ENCODE results near the gene GMPPA.

The GMPPA gene

DNA sequence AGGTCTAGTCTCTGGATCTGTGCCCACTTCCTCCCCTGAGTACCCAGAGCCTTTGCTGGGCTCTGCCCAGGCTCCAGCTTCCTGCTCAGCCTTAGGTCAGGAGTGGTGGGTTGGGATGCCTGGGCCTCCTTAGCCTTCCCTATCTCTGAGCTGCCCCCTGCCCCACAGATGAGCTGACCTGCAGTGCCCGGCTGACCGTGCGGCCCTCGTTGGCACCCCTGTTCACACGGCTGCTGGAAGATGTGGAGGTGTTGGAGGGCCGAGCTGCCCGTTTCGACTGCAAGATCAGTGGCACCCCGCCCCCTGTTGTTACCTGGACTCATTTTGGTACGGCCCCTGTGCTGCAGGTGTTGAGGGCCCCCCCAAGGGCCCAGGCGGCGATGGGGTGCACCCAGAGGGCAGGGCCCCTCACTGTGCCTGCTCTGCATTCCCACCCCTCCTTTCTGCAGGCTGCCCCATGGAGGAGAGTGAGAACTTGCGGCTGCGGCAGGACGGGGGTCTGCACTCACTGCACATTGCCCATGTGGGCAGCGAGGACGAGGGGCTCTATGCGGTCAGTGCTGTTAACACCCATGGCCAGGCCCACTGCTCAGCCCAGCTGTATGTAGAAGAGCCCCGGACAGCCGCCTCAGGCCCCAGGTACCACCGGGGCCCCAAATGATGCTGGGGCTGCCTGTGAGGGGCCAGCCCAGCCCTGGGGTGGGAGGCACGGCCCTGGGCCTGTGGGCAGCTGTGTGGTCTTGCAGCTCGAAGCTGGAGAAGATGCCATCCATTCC lies 30.1 kb upstream of the GMPPA start:
- no peak for DNase-seq

DNA sequence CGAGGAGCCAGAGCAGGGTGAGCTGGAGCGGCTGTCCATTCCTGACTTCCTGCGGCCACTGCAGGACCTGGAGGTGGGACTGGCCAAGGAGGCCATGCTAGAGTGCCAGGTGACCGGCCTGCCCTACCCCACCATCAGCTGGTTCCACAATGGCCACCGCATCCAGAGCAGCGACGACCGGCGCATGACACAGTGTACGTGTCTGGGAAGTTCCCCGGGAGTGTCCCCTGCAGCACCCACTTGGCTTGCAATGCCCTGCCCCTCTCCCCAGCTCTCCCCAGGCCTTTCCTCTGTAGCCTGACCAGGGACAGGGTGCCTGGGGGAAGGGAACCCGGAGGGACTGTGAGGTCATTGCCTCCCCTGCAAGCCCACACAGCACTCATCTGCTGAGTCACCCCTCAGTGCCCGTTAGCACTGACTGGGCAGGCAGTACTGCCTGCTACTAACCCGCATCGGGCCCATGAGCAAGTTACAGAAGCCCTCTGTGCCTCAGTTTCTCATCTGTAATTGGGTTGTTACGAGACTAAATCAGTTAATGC lies 29.4 kb upstream of the GMPPA start:
- DNase-seq = no peak

DNA sequence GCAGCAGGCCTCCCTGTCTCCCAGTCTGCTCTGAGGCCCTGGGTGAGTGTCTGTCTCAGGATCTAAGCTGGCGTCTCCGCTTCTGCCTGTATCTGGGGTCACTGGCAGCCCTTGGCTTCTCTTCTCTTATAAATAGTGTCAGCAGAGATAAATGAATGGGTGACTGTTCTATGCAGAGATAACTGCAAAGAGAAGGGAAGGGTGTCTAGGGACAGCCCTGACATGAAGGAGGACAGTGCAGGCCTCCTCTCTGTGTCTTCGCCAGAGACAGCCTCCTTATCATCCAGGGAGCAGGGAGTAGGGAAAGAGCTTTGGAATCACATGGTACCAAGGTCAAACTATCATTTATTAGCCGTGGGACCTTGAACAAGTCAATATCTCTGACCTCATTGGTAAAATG lies 28.3 kb upstream of the GMPPA start:
- no peak for DNase-seq

DNA sequence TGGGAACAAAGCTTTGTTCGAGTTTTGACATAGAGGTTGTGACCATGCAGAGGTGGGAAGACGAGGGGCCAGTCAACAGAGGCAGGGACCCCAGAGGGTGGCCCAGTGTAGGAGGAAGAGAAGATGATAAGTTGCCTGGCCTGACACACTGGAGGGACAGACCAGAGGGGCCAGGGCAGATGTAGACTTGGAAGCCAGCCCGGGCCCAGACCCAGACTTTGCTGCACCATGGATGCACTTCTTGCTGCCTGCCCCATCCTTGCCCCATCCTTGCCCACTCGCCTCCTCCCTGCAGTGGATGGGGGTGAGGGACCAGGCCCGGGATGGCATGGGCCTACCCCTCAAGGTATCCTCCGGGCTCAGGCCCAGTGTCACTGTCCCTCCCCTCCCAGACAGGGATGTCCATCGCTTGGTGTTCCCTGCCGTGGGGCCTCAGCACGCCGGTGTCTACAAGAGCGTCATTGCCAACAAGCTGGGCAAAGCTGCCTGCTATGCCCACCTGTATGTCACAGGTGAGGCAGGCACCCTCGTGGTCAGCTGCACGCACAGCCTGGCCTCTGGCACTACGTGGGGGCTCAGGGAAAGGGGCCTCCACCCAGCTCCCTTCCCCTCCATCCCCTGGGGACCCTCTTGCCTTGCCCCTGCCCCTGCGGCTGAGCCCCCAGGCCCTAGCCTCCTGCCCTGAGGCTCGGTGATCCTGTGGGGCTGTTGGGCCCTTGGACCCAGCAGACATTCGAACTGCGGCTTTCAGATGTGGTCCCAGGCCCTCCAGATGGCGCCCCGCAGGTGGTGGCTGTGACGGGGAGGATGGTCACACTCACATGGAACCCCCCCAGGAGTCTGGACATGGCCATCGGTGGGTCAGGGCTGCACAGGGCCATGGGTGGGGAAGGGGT lies 27.0 kb upstream of the GMPPA start:
- no peak for DNase-seq

DNA sequence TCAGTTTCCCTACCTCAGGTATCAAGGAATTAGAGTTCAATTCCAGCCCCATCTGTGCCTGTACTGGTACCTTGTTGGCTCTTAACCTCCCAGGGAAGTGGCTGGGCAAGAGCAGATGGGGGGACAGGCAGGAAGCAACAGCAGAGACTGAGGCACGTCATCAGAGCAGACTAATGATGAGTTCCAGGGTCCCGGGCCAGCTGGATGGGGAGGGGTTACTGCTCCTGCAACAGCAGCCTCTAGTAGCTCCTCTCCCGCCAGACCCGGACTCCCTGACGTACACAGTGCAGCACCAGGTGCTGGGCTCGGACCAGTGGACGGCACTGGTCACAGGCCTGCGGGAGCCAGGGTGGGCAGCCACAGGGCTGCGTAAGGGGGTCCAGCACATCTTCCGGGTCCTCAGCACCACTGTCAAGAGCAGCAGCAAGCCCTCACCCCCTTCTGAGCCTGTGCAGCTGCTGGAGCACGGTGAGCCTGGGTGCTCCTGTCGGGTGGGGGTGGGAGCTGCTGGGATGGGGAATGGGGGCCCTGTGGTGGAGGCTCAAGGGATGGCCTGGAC lies 26.0 kb upstream of the GMPPA start:
- no peak for DNase-seq

DNA sequence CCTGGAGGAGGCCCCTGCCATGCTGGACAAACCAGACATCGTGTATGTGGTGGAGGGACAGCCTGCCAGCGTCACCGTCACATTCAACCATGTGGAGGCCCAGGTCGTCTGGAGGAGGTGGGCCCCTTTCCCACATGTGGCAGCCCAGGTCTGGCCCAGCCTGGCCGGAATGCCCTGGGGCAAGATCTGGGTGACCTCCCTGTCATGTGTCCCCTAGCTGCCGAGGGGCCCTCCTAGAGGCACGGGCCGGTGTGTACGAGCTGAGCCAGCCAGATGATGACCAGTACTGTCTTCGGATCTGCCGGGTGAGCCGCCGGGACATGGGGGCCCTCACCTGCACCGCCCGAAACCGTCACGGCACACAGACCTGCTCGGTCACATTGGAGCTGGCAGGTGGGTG lies 25.2 kb upstream of the GMPPA start:
- no peak for DNase-seq

DNA sequence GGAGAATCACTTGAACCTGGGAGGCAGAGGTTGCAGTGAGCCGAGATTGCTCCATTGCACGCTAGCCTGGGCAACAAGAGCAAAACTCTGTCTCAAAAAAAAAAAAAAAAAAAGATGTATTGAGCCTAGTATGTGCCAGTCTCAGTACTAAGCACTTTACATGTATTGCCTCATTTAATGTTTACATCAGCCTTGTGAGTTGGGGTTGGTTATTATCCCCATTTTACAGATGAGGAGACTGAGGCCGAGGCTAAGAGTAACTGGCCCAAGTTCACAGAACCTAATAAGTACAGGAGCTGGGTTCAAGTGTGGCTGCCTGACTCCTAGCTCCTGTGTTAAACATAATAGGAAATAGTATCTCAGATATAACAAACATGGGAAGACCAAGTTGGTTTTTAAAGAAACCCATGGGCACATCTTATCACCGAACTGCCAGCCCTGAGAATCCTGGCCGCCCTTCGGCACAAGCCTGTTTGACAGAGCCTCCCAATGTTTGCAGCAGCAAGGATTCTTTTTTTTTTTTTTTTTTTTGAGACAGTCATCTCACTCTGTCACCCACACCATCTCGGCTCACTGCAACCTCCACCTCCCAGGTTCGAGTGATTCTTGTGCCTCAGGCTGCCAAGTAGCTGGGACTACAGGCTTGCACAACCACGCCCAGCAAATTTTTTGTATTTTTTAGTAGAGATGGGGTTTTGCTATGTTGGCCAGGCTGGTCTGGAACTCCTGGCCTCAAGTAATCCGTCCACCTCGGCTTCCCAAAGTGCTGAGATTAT lies 24.2 kb upstream of the GMPPA start:
- DNase-seq = no peak

DNA sequence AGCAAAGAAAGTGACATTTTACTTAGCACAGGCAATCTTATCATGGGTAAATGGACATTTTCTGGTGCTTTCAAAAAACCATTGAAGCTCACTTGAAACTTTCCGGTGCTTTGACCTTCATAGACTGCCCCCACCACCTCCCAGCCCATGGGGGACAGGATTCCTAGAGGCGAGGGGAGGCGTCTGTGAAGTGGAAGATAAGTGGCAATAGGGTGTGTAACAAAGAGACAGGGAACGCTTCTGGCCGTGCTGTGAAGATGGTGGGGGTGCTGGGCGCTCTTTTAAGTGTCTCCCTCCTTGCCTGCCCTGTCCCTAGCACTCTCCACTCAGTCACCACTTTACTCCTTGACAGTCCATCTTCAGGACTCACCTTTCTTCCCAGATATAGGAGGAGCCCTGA lies 23.4 kb upstream of the GMPPA start:
- DNase-seq = no peak

DNA sequence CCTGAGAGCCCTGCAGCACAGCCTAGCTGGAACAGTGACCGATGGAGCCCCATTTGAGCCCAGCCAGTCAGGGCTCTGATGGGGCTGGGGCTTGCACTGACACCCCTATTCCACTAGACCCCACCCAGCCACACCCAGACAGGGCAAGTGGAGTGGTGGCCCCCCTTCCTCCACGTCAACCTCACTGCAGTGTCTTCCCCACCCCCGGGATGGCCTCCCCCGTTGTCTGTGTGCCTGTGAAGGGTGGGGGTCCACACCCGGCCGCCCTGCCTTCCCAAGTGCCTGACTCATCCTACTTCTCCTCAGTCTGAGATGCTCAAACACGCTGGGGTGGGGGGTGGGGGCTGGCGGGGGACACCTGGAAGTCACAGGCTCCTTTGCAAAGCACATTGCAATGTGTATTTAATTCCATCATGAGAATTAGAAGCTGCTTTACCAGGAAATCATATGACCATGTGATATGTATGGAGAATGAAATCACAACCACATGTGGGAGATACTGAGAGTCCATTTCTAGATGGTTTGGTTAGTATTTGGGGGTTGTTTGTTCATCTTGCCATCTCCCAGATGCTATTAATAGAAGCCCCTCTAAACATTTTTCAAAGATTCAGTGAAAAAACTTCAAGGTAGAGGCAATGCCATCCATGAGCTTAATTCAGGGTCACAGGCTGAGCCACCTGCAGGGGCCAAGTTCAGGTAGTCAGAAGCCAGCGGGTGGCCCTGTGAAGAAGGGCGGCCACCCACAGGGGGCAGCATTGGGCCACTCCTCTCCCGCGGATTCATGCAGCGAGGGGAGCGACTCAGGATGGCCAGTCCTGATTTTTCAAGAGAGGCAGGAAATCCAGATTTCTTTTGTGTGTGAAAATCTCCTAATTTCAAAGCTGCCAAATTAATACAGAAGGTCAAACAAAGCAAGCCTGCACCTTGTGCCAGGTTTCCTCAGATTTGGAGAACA lies 22.7 kb upstream of the GMPPA start:
- no peak for DNase-seq

DNA sequence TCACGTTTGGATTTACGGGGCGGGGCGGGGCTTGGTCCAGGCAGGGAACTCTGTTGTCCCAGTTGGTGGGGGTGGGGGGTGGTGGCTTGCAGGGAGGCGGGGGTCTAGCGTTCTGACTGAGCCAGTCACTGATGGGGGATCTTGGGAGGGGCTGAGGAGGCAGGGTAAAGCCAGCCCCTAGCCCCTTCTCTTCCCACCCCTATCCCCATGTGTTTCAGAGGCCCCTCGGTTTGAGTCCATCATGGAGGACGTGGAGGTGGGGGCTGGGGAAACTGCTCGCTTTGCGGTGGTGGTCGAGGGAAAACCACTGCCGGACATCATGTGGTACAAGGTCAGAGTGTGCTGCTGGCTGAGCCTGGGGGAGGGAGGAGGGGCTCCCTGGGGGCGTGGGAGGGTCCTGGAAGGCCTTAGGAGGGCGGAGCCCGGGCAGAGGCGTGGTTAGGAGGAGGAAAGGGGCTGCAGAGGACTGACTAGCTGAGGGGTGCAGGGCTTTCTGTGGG lies 22.0 kb upstream of the GMPPA start:
- no peak for DNase-seq

DNA sequence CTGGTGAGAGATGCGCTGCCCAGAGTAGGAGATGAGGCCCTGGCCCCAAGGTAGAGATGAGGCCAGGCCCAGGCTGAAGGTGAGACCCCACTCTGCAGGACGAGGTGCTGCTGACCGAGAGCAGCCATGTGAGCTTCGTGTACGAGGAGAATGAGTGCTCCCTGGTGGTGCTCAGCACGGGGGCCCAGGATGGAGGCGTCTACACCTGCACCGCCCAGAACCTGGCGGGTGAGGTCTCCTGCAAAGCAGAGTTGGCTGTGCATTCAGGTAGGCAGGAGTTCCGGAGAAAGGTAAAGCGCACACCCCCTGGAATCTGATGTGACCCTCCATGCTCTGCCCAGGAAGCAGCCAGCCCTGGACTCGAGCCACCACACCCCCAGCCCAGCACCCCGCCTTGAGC lies 21.5 kb upstream of the GMPPA start:
- no peak for DNase-seq

DNA sequence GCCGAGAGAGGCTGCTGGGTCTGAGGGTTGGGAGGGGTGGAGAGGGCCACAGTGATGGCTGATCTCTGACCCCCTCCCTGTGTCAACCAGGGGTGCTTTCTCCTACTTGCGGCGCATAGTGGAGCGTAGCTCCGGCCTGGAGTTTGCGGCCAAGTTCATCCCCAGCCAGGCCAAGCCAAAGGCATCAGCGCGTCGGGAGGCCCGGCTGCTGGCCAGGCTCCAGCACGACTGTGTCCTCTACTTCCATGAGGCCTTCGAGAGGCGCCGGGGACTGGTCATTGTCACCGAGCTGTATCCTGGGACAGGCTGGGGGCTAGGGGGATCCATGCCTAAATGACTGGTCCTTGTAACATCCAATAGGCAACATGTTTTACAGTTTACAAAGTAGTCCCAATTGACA lies 20.9 kb upstream of the GMPPA start:
- DNase-seq = no peak

DNA sequence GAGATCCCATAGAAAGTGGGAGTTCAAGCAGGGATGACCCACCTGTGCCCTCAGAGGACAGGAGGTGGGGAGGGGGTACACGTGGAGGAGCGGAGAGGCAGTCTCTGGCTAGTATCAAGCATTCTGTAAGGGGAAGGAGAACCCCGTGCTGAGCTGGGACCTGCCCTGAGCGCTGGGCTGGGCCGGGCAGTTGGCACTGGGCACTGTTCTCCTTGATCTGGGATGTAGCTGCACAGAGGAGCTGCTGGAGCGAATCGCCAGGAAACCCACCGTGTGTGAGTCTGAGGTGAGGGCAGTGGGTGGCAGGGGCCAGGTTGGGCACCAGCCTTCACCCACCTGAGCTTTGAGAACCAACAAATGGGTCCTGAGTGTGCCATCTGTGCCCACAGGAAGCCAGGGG lies 19.8 kb upstream of the GMPPA start:
- DNase-seq = no peak

DNA sequence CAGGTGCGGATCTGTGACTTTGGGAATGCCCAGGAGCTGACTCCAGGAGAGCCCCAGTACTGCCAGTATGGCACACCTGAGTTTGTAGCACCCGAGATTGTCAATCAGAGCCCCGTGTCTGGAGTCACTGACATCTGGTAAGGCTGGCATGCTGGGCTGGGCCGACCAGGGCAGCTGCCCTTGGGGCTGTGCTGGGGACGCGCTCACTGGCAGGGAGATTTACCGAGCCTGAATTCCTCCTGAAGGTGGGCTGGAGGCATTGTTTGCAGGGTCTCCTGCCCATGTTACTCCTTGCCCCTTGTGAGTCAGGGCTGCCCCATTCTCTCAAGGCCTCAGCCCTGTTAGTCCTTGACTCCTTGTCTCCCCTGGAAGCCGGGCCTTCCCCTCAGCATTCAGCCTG lies 18.7 kb upstream of the GMPPA start:
- no peak for DNase-seq

DNA sequence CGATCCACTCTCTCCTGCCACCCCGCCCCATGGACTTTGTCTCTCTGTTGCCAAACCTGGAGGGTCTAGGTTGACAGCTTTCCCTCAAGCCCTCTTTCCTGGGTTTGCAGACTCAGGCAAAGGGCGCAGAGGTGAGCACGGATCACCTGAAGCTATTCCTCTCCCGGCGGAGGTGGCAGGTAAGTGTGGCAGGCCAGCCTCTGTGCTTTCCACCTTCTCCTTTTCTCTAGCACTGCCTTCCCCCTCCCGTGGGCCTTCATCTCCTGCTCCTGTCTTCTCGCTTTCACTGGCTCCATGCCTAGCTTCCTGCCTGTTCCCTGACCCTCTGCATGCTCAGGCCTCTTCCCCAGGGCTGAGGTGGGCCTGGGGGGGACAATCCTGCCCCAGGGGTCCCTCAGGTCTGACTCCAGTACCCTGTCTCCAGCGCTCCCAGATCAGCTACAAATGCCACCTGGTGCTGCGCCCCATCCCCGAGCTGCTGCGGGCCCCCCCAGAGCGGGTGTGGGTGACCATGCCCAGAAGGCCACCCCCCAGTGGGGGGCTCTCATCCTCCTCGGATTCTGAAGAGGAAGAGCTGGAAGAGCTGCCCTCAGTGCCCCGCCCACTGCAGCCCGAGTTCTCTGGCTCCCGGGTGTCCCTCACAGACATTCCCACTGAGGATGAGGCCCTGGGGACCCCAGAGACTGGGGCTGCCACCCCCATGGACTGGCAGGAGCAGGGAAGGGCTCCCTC lies 15.9 kb upstream of the GMPPA start:
- no peak for DNase-seq

DNA sequence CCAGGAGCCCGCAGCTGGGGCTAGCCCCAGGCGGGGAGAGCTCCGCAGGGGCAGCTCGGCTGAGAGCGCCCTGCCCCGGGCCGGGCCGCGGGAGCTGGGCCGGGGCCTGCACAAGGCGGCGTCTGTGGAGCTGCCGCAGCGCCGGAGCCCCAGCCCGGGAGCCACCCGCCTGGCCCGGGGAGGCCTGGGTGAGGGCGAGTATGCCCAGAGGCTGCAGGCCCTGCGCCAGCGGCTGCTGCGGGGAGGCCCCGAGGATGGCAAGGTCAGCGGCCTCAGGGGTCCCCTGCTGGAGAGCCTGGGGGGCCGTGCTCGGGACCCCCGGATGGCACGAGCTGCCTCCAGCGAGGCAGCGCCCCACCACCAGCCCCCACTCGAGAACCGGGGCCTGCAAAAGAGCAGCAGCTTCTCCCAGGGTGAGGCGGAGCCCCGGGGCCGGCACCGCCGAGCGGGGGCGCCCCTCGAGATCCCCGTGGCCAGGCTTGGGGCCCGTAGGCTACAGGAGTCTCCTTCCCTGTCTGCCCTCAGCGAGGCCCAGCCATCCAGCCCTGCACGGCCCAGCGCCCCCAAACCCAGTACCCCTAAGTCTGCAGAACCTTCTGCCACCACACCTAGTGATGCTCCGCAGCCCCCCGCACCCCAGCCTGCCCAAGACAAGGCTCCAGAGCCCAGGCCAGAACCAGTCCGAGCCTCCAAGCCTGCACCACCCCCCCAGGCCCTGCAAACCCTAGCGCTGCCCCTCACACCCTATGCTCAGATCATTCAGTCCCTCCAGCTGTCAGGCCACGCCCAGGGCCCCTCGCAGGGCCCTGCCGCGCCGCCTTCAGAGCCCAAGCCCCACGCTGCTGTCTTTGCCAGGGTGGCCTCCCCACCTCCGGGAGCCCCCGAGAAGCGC lies 15.0 kb upstream of the GMPPA start:
- DNase-seq = no peak

DNA sequence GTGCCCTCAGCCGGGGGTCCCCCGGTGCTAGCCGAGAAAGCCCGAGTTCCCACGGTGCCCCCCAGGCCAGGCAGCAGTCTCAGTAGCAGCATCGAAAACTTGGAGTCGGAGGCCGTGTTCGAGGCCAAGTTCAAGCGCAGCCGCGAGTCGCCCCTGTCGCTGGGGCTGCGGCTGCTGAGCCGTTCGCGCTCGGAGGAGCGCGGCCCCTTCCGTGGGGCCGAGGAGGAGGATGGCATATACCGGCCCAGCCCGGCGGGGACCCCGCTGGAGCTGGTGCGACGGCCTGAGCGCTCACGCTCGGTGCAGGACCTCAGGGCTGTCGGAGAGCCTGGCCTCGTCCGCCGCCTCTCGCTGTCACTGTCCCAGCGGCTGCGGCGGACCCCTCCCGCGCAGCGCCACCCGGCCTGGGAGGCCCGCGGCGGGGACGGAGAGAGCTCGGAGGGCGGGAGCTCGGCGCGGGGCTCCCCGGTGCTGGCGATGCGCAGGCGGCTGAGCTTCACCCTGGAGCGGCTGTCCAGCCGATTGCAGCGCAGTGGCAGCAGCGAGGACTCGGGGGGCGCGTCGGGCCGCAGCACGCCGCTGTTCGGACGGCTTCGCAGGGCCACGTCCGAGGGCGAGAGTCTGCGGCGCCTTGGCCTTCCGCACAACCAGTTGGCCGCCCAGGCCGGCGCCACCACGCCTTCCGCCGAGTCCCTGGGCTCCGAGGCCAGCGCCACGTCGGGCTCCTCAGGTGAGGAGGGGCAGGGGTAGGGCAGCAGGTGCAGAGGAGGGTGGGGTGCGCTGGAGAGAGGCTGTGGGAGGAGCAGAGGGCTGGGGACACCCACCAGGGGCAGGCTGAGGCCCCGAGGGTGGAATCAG lies 14.1 kb upstream of the GMPPA start:
- DNase-seq = no peak

DNA sequence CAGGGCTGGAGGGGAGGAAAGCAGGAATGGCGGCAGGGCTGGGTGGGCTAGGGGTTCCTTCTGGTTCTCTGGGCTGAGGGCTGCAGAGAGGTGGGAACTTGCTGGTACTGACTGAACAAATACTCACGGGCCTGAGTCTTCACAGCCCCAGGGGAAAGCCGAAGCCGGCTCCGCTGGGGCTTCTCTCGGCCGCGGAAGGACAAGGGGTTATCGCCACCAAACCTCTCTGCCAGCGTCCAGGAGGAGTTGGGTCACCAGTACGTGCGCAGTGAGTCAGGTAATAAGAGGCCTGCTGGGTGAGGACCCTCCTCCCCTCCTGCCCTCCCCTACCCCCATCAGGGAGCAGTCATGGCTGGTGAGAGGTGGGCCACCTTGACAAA lies 13.5 kb upstream of the GMPPA start:
- DNase-seq = no peak
